DND-41 (cell line): ENCODE data around the gene MIPEP.

Experiments used
- ATAC-seq: fragments of 200-7000 bp; cut with Tn5 transposase; 3 replicates; pipeline ENCODE4 v1.9.1; 2021; ENCODE audit warnings: low read depth; ENCODE audit not compliant: insufficient read depth
- DNase-seq: peaks from one replicate; pipeline ENCODE4 v3.0.0-alpha.2; 2020
- H2AFZ ChIP-seq: 2 replicates; pipeline ENCODE4 v1.6.0; 2012; ENCODE audit warnings: low read depth, low read length
- H3K27ac ChIP-seq: 2 replicates; pipeline ENCODE4 v1.5.1; 2012; ENCODE audit warnings: low read length, inconsistent platforms
- H3K27me3 ChIP-seq: fragments of 200-600 bp; sonication (generic); 2 replicates; pipeline ENCODE4 v1.6.0; 2012; ENCODE audit warnings: low read length, mild to moderate bottlenecking, inconsistent platforms; ENCODE audit not compliant: insufficient read depth, poor library complexity
- H3K36me3 ChIP-seq: 2 replicates; pipeline ENCODE4 v1.5.1; 2012; ENCODE audit warnings: low read length, inconsistent platforms; ENCODE audit not compliant: insufficient read depth
- H3K4me1 ChIP-seq: 2 replicates; pipeline ENCODE4 v1.5.1; 2012; ENCODE audit warnings: mild to moderate bottlenecking, low read length; ENCODE audit not compliant: insufficient read depth
- H3K4me2 ChIP-seq: 2 replicates; pipeline ENCODE4 v1.6.0; 2012; ENCODE audit warnings: mild to moderate bottlenecking, moderate library complexity, low read length, inconsistent platforms; ENCODE audit not compliant: insufficient read depth
- H3K4me3 ChIP-seq, 2 experiments: fragments of 200-600 bp in 1 of 2; shearing (Covaris generic) in 1 of 2; 2 replicates each; pipeline ENCODE4 v1.5.1; 2012 to 2016; ENCODE audit warnings: inconsistent platforms in 2 of 2, low read length in 2 of 2, mild to moderate bottlenecking in 2 of 2, low read depth in 1 of 2, moderate library complexity in 1 of 2
- H3K79me2 ChIP-seq: 2 replicates; pipeline ENCODE4 v1.6.0; 2012; ENCODE audit warnings: low read length, inconsistent platforms; ENCODE audit not compliant: insufficient read depth
- H3K9ac ChIP-seq: 2 replicates; pipeline ENCODE4 v1.6.0; 2012; ENCODE audit warnings: low read depth, mild to moderate bottlenecking, inconsistent platforms, low read length, moderate library complexity
- H3K9me3 ChIP-seq: 2 replicates; pipeline ENCODE4 v1.5.1; 2012; ENCODE audit warnings: low read length, moderate library complexity, mild to moderate bottlenecking, inconsistent platforms; ENCODE audit not compliant: insufficient read depth, severe bottlenecking
- H4K20me1 ChIP-seq: 2 replicates; pipeline ENCODE4 v1.6.0; 2012; ENCODE audit warnings: low read length; ENCODE audit not compliant: insufficient read depth
- EZH2 ChIP-seq: IDR thresholded peaks from 3 replicates; pipeline ENCODE4 v1.6.1; 2012; ENCODE audit warnings: borderline replicate concordance, low read depth, mild to moderate bottlenecking, moderate library complexity, low read length, inconsistent platforms; ENCODE audit not compliant: severe bottlenecking
- TF ChIP-seq, protein P1 (sequence below): IDR thresholded peaks from 2 replicates; pipeline ENCODE4 v1.5.1; 2012; ENCODE audit warnings: borderline replicate concordance, low read length, moderate library complexity, mild to moderate bottlenecking; ENCODE audit not compliant: poor library complexity, severe bottlenecking; ENCODE audit errors: extremely low read depth

MIPEP gene

DNA sequence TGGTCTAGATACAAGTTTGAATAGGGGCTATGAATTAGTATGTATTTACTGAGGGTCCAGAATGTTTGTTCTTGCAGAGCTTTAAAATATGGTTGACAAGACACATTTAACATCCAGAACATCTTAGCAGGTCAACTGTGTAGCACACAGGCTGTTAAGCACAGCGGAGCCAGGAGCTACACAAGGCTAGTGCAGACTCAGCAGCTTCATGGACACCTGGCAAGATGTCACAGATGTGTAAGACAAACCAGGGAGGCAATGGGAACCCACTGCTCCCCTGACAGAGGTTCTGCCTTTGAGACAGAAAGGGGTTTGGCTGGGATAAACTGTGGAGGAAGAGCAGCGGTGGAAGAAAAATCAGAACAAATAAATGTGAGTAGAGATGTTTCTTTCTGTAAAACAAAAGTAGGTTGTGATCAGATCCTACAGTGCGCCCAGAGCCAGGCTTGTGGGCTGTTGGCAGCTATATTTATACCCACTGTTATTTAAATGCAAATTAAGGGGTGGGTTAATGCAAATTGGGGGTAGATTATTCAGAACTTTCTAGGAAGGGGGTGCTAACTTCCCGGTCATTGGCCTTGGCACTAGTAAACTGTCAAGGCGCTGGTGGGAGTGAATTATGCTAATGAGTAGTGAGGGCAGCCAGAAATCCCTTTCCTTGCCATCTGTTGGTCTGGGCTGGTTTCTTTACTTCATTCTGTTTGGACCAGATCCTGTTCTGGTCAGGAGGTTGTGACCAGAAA lies 33.0 kb downstream of the MIPEP start:
- no peaks in the 10 kb centered on the region for H3K4me1 ChIP-seq
- TF ChIP-seq EZH2 = no peak
- TF ChIP-seq, protein P1, sequence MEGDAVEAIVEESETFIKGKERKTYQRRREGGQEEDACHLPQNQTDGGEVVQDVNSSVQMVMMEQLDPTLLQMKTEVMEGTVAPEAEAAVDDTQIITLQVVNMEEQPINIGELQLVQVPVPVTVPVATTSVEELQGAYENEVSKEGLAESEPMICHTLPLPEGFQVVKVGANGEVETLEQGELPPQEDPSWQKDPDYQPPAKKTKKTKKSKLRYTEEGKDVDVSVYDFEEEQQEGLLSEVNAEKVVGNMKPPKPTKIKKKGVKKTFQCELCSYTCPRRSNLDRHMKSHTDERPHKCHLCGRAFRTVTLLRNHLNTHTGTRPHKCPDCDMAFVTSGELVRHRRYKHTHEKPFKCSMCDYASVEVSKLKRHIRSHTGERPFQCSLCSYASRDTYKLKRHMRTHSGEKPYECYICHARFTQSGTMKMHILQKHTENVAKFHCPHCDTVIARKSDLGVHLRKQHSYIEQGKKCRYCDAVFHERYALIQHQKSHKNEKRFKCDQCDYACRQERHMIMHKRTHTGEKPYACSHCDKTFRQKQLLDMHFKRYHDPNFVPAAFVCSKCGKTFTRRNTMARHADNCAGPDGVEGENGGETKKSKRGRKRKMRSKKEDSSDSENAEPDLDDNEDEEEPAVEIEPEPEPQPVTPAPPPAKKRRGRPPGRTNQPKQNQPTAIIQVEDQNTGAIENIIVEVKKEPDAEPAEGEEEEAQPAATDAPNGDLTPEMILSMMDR = no peak
- no peak for ATAC-seq
- no peaks in the 10 kb centered on the region for H3K27me3 ChIP-seq
- no peak overlapping the region for H3K4me2 ChIP-seq
- H3K36me3 ChIP-seq = peaks cover 2% of the 10 kb centered on the region; the same call in 1 of the 2 replicates
- H3K27ac ChIP-seq = no peak overlapping the region
- H3K79me2 ChIP-seq = no peaks in the 10 kb centered on the region
- H3K4me3 ChIP-seq = no peak overlapping the region
- H3K9ac ChIP-seq = no peak overlapping the region
- DNase-seq = no peak
- H2AFZ ChIP-seq = no peak overlapping the region
- H3K9me3 ChIP-seq = no peaks in the 10 kb centered on the region
- no peaks in the 10 kb centered on the region for H4K20me1 ChIP-seq

DNA sequence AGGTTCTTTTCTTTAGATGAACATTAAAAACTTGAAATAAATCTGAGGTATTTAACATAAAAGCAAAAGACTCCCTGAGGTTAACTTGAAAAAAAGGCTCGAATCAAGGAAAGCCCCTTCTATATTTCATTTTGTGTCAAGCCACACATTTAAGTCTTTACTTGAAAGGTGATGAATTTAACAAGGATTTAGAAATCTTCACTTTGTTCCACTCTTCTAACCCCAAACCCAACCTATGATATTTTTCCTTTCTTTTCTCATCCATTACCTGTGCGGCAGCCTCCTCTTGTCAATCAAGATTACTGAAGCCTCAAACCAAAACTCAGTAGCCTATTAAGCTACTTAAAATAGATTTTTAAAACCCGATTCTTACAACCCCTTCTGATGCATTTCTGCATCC lies 33.8 kb downstream of the MIPEP start:
- no peaks in the 10 kb centered on the region for H3K27me3 ChIP-seq
- TF ChIP-seq EZH2 = no peak
- TF ChIP-seq, protein P1 = no peak
- H3K27ac ChIP-seq = no peak overlapping the region
- H3K79me2 ChIP-seq = no peaks in the 10 kb centered on the region
- H3K9me3 ChIP-seq = no peaks in the 10 kb centered on the region
- H4K20me1 ChIP-seq = no peaks in the 10 kb centered on the region
- H3K4me1 ChIP-seq = no peaks in the 10 kb centered on the region
- no peak overlapping the region for H3K4me3 ChIP-seq
- ATAC-seq (no peak), DNase-seq (no peak)
- H3K9ac ChIP-seq = no peak overlapping the region
- no peak overlapping the region for H2AFZ ChIP-seq
- H3K36me3 ChIP-seq = peaks cover 2% of the 10 kb centered on the region; the same call in 1 of the 2 replicates
- H3K4me2 ChIP-seq = no peak overlapping the region

DNA sequence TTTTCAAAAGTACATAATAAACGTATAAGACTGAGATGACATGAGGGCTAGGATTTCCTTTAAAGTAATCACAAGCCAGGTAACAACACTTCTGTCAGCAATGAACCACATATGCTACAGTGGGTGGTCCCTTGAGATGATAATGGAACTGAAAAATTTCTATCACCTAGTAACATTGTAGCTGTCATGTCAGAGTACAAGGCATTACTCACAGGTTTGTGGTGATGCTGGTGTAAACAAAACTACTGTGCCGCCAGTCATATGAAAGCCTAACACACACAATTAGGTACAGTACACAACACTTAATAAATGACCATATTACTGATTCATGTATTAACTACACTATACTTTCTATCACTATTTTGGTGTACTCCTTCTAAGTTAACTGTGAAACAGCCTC lies 36.8 kb downstream of the MIPEP start:
- ATAC-seq (no peak), DNase-seq (no peak)
- Histone ChIP-seq H3K9ac (no peak overlapping the region), H3K4me1 (no peaks in the 10 kb centered on the region), H3K27me3 (no peaks in the 10 kb centered on the region), H3K4me3 (no peak overlapping the region), H3K9me3 (no peaks in the 10 kb centered on the region), H3K4me2 (no peak overlapping the region), H4K20me1 (no peaks in the 10 kb centered on the region), H3K27ac (no peak overlapping the region), H3K36me3 (peaks cover 2% of the 10 kb centered on the region; the same call in 1 of the 2 replicates), H2AFZ (no peak overlapping the region), H3K79me2 (no peaks in the 10 kb centered on the region)
- no peak for TF ChIP-seq EZH2
- TF ChIP-seq, protein P1 = no peak
